GM19193 (cell line): Measurements from ENCODE around the gene SAMD9.

Source experiments
- POLR2A ChIP-seq: IDR thresholded peaks from 4 replicates; pipeline ENCODE4 v1.6.1; 2011; ENCODE audit not compliant: insufficient read depth, insufficient read length; ENCODE audit errors: extremely low read depth

The SAMD9 gene

DNA sequence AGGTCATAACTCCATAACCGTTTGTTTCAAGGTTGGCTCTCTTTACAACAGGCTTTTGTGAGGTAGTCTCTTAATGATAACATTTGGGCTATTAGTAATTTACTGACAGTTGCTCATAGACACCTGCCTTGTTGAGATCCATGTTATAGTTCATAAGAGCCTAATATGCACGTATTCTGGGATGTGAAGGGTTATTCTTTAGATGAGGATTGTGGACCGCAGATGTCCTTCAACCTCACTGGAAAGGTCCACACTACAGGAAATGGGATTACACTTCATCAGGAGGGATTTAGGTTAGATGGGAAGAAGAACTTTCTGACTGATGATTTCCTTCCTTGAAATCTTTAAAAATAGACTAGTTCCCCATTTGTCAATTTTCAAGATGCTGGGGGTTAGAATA, 62.8 kb downstream of the SAMD9 start:
- TF ChIP-seq POLR2A, result no peak

DNA sequence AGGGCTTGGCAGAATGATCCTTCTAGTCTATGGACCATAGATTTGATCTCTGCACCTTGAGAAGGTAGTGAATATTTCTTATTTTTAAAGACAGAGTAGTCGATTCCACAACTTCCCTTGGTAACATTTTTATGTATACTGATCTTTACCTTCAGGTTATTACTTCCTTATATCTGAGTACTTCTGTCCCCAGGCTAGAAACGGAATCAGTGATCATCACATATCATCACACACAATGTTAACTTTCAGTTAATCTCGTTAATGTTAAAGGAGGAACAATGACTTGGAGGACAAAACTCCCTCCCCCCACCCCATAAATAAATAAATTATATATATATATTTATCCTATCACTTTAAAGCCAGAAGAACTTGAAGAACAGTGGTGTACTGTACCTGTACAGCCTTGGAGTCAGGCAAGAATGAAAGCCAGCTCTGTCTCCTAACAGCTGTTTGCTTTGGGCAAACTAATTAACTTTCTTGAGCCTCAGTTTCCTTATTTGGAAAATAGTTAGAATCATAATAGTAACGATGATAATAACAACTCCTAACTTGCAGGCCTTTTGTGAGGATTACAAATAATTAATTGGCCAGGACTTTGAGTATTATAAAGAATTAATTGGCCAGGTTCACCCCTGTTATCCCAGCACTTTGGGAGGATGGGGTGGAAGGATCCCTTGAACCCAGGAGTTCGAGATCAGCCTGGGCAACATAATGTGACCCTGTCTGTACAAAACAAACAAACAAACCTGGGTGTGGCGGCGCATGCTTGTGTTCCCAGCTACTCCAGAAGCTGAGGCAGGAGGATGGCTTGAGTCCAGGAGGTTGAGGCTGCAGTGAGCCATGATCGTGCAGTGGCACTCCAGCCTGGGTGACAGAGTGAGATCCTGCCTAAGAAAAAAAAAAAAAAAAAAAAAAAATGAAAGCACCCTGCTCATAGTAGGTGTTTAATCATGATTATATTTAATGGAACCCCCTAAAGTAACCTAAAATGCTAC, 63.5 kb downstream of the SAMD9 start:
- TF ChIP-seq POLR2A, result no peak

DNA sequence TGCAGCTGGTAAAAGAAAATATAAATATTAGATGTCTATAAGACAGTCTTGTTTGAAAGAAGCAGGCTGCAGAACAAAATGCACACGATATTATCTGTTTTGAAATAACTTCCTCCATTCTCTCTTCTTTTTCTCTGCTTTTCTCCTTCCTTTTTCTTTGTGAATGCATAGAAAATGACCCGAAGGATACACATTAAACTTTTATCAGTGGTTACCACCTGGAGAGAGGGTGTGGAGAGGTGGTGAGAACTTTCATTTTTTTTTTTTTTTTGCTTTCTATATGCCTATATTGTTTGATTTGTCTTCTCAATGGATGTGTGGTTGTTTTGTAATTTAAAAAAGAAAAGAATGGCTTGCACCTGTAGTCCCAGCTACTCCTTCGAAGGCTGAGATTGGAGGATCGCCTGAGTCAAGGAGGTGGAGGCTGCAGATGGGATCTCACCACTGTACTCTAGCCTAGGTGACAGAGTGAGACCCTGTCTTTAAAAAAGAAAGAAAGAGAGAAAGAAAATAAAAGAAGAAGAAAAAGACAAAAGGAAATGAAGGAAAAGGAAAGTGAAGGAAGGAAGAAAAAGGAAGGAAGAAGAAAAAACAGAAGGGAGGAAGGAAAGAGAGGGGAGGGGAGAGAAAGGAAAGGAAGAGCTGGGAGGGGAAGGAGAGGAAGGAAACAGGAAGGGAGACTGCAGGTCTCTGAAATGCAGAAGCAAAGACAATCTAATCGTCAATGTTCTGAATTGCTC, 64.4 kb downstream of the SAMD9 start:
- TF ChIP-seq POLR2A, result no peak

DNA sequence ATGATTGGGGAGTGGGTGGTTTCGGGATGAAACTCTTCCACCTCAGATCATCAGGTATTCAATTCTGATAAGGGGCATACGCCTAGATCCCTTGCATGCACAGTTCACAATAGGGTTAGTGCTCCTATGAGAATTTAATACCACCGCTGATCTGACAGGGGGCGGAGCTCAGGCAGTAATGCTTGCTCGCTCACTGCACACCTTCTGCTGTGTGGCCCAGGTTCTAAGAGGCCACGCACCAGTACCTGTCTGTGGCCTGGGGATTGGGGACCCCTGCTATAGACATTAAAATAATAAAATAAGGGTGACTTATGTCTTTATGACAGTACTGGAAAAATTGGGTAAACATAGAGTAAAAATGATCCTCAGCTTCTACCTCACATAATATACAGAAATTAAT, 66.1 kb downstream of the SAMD9 start:
- no peak for TF ChIP-seq POLR2A
